Effector CD4-positive, alpha-beta T cell (primary cell): ENCODE results near the gene FAM236C. TPM values are rescaled to one million over a fixed set of nuclear protein-coding genes. Genes with fewer than 3 reads are reported as not detected.
A peak's percentile ranks its signal among the peaks of the same experiment; 100 is the strongest.
"Not testable (repeated sequence)": the region's sequence is repeated elsewhere in the genome, so short reads cannot be mapped to it uniquely, and the experiment has no call there.

Source experiments
- DNase-seq: peaks from one replicate; pipeline ENCODE4 v3.0.0-alpha.2; 2020
- total RNA-seq: gene quantifications from one replicate; lab custom pipeline; 2026; lab: John Stamatoyannopoulos, UW

FAM236C gene
- not detected for total RNA-seq

GRCh38 chrX:72912315-72912714 is at the start of gene FAM236C:
Gene FAM236C (plus strand): TSS chrX:72912615. CDS start chrX:72912715, 100 bp downstream.
- DNase-seq: not testable (repeated sequence)

- not testable (repeated sequence) for DNase-seq
Observed at GRCh38 chrX:72882898-72883297, 29.5 kb upstream of the FAM236C start.

- DNase-seq: not testable (repeated sequence)
Observed at GRCh38 chrX:72889740-72890139, 22.7 kb upstream of the FAM236C start.

GRCh38 chrX:72916096-72916495 is 3.7 kb downstream of the FAM236C start:
- peak; percentile 1 for DNase-seq

GRCh38 chrX:72932283-72932682 is 19.9 kb downstream of the FAM236C start:
- not testable (repeated sequence) for DNase-seq

- not testable (repeated sequence) for DNase-seq
Observed at GRCh38 chrX:72936455-72936854, 24.0 kb downstream of the FAM236C start.

GRCh38 chrX:72936882-72937455 is 24.6 kb downstream of the FAM236C start:
- DNase-seq: not testable (repeated sequence)

- not testable (repeated sequence) for DNase-seq
Observed at GRCh38 chrX:72937906-72938305, 25.5 kb downstream of the FAM236C start, which contains the start of gene FAM236A. Gene FAM236A (plus strand): TSS chrX:72938206. CDS start chrX:72938263, 57 bp downstream.

- not testable (repeated sequence) for DNase-seq
Observed at GRCh38 chrX:72942272-72942671, 29.9 kb downstream of the FAM236C start.

- not testable (repeated sequence) for DNase-seq
Observed at GRCh38 chrX:72943035-72943818, 30.8 kb downstream of the FAM236C start.

- not testable (repeated sequence) for DNase-seq
Observed at GRCh38 chrX:72943819-72944169, 31.4 kb downstream of the FAM236C start, which contains the start of gene DMRTC1. Gene DMRTC1 (minus strand): TSS chrX:72943837. CDS start chrX:72875694, 68,143 bp downstream.

- not testable (repeated sequence) for DNase-seq
Observed at GRCh38 chrX:72959971-72960370, 47.6 kb downstream of the FAM236C start.
